Cardiac ventricle fibroblast (primary cell): ENCODE measurements around the gene CRYZ. TPM values are rescaled to one million over a fixed set of nuclear protein-coding genes. Genes with fewer than 3 reads are reported as not detected.

Experiments used
- total RNA-seq: library from RNA; depleted of rRNA; stranded (reverse); fragments of >200 nt; gene quantifications from 2 replicates; pipeline ENCODE4 v1.2.3, GENCODE V29; 2015

CRYZ gene, protein sequence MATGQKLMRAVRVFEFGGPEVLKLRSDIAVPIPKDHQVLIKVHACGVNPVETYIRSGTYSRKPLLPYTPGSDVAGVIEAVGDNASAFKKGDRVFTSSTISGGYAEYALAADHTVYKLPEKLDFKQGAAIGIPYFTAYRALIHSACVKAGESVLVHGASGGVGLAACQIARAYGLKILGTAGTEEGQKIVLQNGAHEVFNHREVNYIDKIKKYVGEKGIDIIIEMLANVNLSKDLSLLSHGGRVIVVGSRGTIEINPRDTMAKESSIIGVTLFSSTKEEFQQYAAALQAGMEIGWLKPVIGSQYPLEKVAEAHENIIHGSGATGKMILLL
- total RNA-seq = 15.5 and 28.8 TPM in 2 replicates

DNA sequence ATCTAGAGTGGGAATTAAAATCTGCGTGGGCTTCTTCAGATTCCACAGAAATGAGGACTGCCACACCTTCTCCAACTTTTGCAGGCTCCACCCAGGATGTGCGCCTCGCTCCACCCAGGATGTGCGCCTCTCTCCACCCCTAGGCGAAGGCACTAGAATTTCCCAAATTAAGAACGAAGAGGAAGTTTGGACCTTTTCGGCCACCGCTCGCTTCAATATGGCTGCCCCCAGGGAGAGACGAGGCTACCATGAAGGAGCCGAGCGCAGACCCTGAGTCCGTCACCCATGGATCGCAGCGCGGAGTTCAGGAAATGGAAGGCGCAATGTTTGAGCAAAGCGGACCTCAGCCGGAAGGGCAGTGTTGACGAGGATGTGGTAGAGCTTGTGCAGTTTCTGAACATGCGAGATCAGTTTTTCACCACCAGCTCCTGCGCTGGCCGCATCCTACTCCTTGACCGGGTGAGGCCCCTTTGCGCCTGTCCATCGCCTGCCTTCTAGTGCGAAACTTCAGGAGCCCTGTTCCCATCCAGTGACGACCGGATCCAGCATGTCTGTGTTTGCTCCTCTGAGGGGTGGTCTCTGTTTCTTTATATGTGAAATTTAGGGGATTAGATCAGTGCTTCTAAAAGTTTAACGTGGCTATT, at the start of gene CRYZ, which contains the start of gene TYW3:
Gene CRYZ (minus strand): TSS at position 91 of the 644 bp plus-strand sequence. CDS start 8,229 bp downstream, outside the sequence.
Gene TYW3 (plus strand): TSS at position 193 of the 644 bp plus-strand sequence. CDS start 93 bp downstream, at position 286.

DNA sequence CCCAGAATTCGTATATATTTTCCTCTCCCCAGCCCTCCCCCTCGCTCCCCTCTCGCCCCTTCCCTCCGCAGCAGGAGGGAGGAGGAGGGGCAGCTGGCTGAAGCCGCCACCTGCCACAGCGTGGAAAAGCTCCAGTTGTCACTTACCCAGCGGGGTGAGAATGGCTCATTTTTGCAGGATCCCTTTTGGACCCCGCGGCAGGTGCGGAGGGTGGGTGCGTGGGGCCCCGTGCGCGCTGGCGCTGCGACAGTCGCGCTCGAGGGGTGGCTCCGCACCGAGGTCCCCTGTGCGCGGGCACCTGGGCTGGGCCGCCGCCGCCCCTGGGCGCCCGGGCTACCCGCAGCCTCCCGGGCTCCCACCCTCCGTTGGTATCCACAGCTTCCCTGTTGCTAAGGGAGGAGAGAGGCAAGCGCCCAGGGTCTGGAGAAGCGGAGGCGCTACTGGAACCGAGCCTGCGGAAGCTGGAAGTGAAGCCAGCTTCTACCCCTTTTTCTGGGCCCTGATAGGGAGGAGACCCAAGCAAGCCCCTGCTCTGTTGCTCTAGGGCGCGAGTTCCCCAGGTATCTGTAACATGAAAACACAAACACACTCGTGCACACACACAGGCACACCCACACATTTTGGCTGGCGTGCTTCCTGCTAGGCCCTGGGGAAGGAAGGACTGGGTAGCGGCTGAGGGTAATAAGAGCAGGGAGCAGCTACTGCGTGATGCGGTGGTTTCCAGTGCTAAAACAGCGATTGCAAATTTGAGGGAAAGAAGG, 59.3 kb downstream of the CRYZ start, which contains the start of gene ERICH3:
Gene ERICH3 (minus strand): TSS at position 442 of the 761 bp plus-strand sequence. CDS start 273 bp downstream, at position 169.

Other genes with a start within 250 kb of the CRYZ start
- gene LRRC53, start 220.4 kb downstream of the CRYZ start, total RNA-seq = not detected in 2 replicates
- not detected in 2 replicates for gene ERICH3, start 59.3 kb downstream of the CRYZ start, total RNA-seq
- 5.9 and 10.5 TPM in 2 replicates for gene TYW3, start 102 bp upstream of the CRYZ start, total RNA-seq